ENCODE measurements around the gene SGK2.
A peak's percentile ranks its signal among the peaks of the same experiment; 100 is the strongest.

Gene SGK2

GRCh38 chr20:43536041-43536816 is 22.6 kb upstream of the SGK2 start:
- no peak for DNase-seq (ENCODE audit: low spot score)

- DNase-seq (ENCODE audit: low spot score): no peak
These were observed 21.9 kb upstream of the SGK2 start for GRCh38 chr20:43536817-43537440.

- peak; percentile 76 for DNase-seq (ENCODE audit: low spot score)
These were observed 20.6 kb upstream of the SGK2 start for GRCh38 chr20:43537921-43538877.

GRCh38 chr20:43538878-43539700 is 19.7 kb upstream of the SGK2 start:
- DNase-seq (ENCODE audit: low spot score): no peak

- no peak for DNase-seq (ENCODE audit: low spot score)
These were observed 18.7 kb upstream of the SGK2 start for GRCh38 chr20:43539975-43540672.

GRCh38 chr20:43540673-43541060 is 18.2 kb upstream of the SGK2 start:
- DNase-seq (ENCODE audit: low spot score): no peak

GRCh38 chr20:43541214-43541613 is 17.6 kb upstream of the SGK2 start:
- DNase-seq (ENCODE audit: low spot score): peak; percentile 34

- DNase-seq (ENCODE audit: low spot score): no peak
These were observed 16.7 kb upstream of the SGK2 start for GRCh38 chr20:43542161-43542560.

GRCh38 chr20:43542674-43543073 is 16.2 kb upstream of the SGK2 start:
- no peak for DNase-seq (ENCODE audit: low spot score)

- no peak for DNase-seq (ENCODE audit: low spot score)
These were observed 15.7 kb upstream of the SGK2 start for GRCh38 chr20:43543138-43543537.

GRCh38 chr20:43544501-43544900 is 14.3 kb upstream of the SGK2 start:
- DNase-seq (ENCODE audit: low spot score): no peak

GRCh38 chr20:43545837-43546578 is 12.8 kb upstream of the SGK2 start:
- no peak for DNase-seq (ENCODE audit: low spot score)

- DNase-seq (ENCODE audit: low spot score): no peak
These were observed 10.4 kb upstream of the SGK2 start for GRCh38 chr20:43548273-43548880.

- no peak for DNase-seq (ENCODE audit: low spot score)
These were observed 9.3 kb upstream of the SGK2 start for GRCh38 chr20:43549416-43550065.

GRCh38 chr20:43550456-43550855 is 8.4 kb upstream of the SGK2 start:
- no peak for DNase-seq (ENCODE audit: low spot score)

GRCh38 chr20:43554369-43554768 is 4.5 kb upstream of the SGK2 start:
- DNase-seq (ENCODE audit: low spot score): no peak

GRCh38 chr20:43559147-43559987 is 540 bp downstream of the SGK2 start:
- no peak for DNase-seq (ENCODE audit: low spot score)

GRCh38 chr20:43560974-43561373 is 2.1 kb downstream of the SGK2 start:
- DNase-seq (ENCODE audit: low spot score): no peak

- DNase-seq (ENCODE audit: low spot score): no peak
These were observed 4.6 kb downstream of the SGK2 start for GRCh38 chr20:43563429-43563828.

Measured in hepatic stellate cell (primary cell).